GM23338 (cell line): ENCODE data around the gene PTPRR. TPM values are rescaled to one million over a fixed set of nuclear protein-coding genes. Genes with fewer than 3 reads are reported as not detected.
A peak's percentile ranks its signal among the peaks of the same experiment; 100 is the strongest.

Experiments used
- ATAC-seq: fragments of 200-7000 bp; cut with Tn5 transposase; 3 replicates; pipeline ENCODE4 v1.9.1; 2020
- DNase-seq: peaks from one replicate; pipeline ENCODE4 v3.0.0-alpha.2; 2015; ENCODE audit warnings: low spot score
- H2AFZ ChIP-seq: fragments of 200-600 bp; sonication (generic); 2 replicates; pipeline ENCODE4 v1.8.0; 2016; ENCODE audit warnings: antibody characterized with exemption, mild to moderate bottlenecking, moderate library complexity
- H3F3A ChIP-seq: fragments of 200-600 bp; sonication (generic); replicated peaks from 2 replicates; pipeline ENCODE4 v1.8.0; 2017; ENCODE audit warnings: antibody characterized with exemption, mixed run types, low read depth
- H3K27ac ChIP-seq: fragments of 200-600 bp; sonication (generic); 2 replicates; pipeline ENCODE4 v1.6.1; 2016; ENCODE audit warnings: low read depth
- H3K27me3 ChIP-seq: fragments of 200-600 bp; sonication (generic); 2 replicates; pipeline ENCODE4 v1.8.0; 2016; ENCODE audit warnings: mild to moderate bottlenecking, mixed run types, moderate library complexity; ENCODE audit not compliant: insufficient read depth
- H3K36me3 ChIP-seq: fragments of 200-600 bp; sonication (generic); 2 replicates; pipeline ENCODE4 v1.8.0; 2016; ENCODE audit warnings: mild to moderate bottlenecking; ENCODE audit not compliant: insufficient read depth
- H3K4me1 ChIP-seq: fragments of 200-600 bp; sonication (generic); 2 replicates; pipeline ENCODE4 v1.8.0; 2016; ENCODE audit warnings: mild to moderate bottlenecking, moderate library complexity; ENCODE audit not compliant: insufficient read depth
- H3K4me2 ChIP-seq: fragments of 200-600 bp; sonication (generic); 2 replicates; pipeline ENCODE4 v1.7.1; 2017; ENCODE audit warnings: mixed run types
- H3K4me3 ChIP-seq: fragments of 200-600 bp; sonication (generic); 2 replicates; pipeline ENCODE4 v1.6.1; 2016; ENCODE audit warnings: mixed run types
- H3K79me2 ChIP-seq: fragments of 200-600 bp; sonication (generic); replicated peaks from 2 replicates; pipeline ENCODE4 v1.8.0; 2017; ENCODE audit warnings: mild to moderate bottlenecking; ENCODE audit not compliant: insufficient read depth
- H3K9me2 ChIP-seq: fragments of 200-600 bp; sonication (generic); 2 replicates; pipeline ENCODE4 v1.8.0; 2017; ENCODE audit not compliant: insufficient read depth
- H4K20me1 ChIP-seq: fragments of 200-600 bp; sonication (generic); replicated peaks from 2 replicates; pipeline ENCODE4 v1.8.0; 2017; ENCODE audit warnings: mild to moderate bottlenecking; ENCODE audit not compliant: insufficient read depth
- H3K27ac Mint-ChIP-seq: 2 replicates; pipeline ENCODE4 v1.8.0; 2020; ENCODE audit warnings: inconsistent platforms, mild to moderate bottlenecking, moderate library complexity, mixed read lengths
- H3K27me3 Mint-ChIP-seq: 3 replicates; pipeline ENCODE4 v1.8.0; 2022; ENCODE audit warnings: low read depth, mild to moderate bottlenecking, moderate library complexity, mixed read lengths, inconsistent platforms; ENCODE audit not compliant: insufficient read depth, poor library complexity
- H3K36me3 Mint-ChIP-seq: 3 replicates; pipeline ENCODE4 v1.8.0; 2021; ENCODE audit warnings: low read depth, mild to moderate bottlenecking, inconsistent platforms, moderate library complexity, mixed read lengths
- H3K4me1 Mint-ChIP-seq: 3 replicates; pipeline ENCODE4 v1.8.0; 2020; ENCODE audit warnings: mild to moderate bottlenecking, inconsistent platforms, mixed read lengths
- H3K4me3 Mint-ChIP-seq: 3 replicates; pipeline ENCODE4 v1.8.0; 2021; ENCODE audit warnings: moderate library complexity, mild to moderate bottlenecking, inconsistent platforms, mixed read lengths
- H3K9me3 Mint-ChIP-seq: 3 replicates; pipeline ENCODE4 v1.8.0; 2020; ENCODE audit warnings: moderate library complexity, mild to moderate bottlenecking, inconsistent platforms, mixed read lengths
- CREB1 ChIP-seq: fragments of 250-450 bp; sonication (Bioruptor Pico); IDR thresholded peaks from 2 replicates; pipeline ENCODE4 v1.5.0; 2020; ENCODE audit warnings: low read depth, mild to moderate bottlenecking, moderate library complexity
- EZH2 ChIP-seq: fragments of 200-600 bp; sonication (generic); IDR thresholded peaks from one replicate; pipeline ENCODE4 v1.8.0; 2017; ENCODE audit warnings: antibody characterized with exemption, mild to moderate bottlenecking, low read depth; ENCODE audit not compliant: unreplicated experiment
- JUNB ChIP-seq: IDR thresholded peaks from one replicate; pipeline ENCODE4 v1.6.1; 2016; ENCODE audit warnings: antibody characterized with exemption; ENCODE audit not compliant: unreplicated experiment
- NANOG ChIP-seq: IDR thresholded peaks from 2 replicates; pipeline ENCODE4 v1.6.1; 2016; ENCODE audit warnings: antibody characterized with exemption, borderline replicate concordance
- POLR2AphosphoS5 ChIP-seq: IDR thresholded peaks from 2 replicates; pipeline ENCODE4 v1.6.1; 2016; ENCODE audit warnings: antibody characterized with exemption, low read depth
- REST ChIP-seq: IDR thresholded peaks from one replicate; pipeline ENCODE4 v1.6.1; 2018; ENCODE audit warnings: antibody characterized with exemption; ENCODE audit not compliant: unreplicated experiment
- ZNF114 ChIP-seq: fragments of 250-450 bp; sonication (Bioruptor Pico); IDR thresholded peaks from 2 replicates; pipeline ENCODE4 v1.5.0; 2020; ENCODE audit warnings: mild to moderate bottlenecking, moderate library complexity
- ZNF462 ChIP-seq: fragments of 250-450 bp; sonication (Bioruptor Pico); IDR thresholded peaks from 2 replicates; pipeline ENCODE4 v1.5.0; 2020; ENCODE audit warnings: mild to moderate bottlenecking, moderate library complexity
- polyA plus RNA-seq: library from polyadenylated mRNA; unstranded; fragments of >200 nt; fragmentation: Nextera tagmentation; extraction: Ambion mirVana; gene quantifications from 2 replicates; pipeline ENCODE4 v1.2.1, GENCODE V29; 2016
- total RNA-seq: library from RNA; depleted of rRNA; stranded (reverse); fragments of >200 nt; shearing (Covaris generic); gene quantifications from 2 replicates; pipeline ENCODE4 v1.2.3, GENCODE V29; 2014

PTPRR gene
- total and polyA plus RNA-seq, 2 experiments from 2014 or later, result 0.26 to 0.76 TPM

GRCh38 chr12:70948236-70948975, 27.9 kb upstream of the PTPRR start:
- Mint-ChIP-seq H3K4me1 (no peaks in the 10 kb centered on the region), H3K4me3 (no peak overlapping the region), H3K27me3 (no peaks in the 10 kb centered on the region), H3K36me3 (no peaks in the 10 kb centered on the region), H3K9me3 (no peaks in the 10 kb centered on the region), H3K27ac (no peak overlapping the region)
- Histone ChIP-seq H3K79me2 (no peaks in the 10 kb centered on the region), H3K4me3 (no peak overlapping the region), H3K4me2 (no peak overlapping the region), H3K4me1 (no peaks in the 10 kb centered on the region), H3K9me2 (no peaks in the 10 kb centered on the region), H3K27me3 (no peaks in the 10 kb centered on the region), H2AFZ (no peak overlapping the region), H3K27ac (no peak overlapping the region), H3K36me3 (no peaks in the 10 kb centered on the region), H3F3A (no peaks in the 10 kb centered on the region), H4K20me1 (no peaks in the 10 kb centered on the region)
- TF ChIP-seq JUNB (no peak), REST (no peak), CREB1 (CRISPR knock-in tag) (no peak), EZH2 (no peak), ZNF114 (CRISPR knock-in tag) (no peak), NANOG (no peak), POLR2AphosphoS5 (no peak), ZNF462 (CRISPR knock-in tag) (no peak)
- ATAC-seq (no peak), DNase-seq (peak; percentile 17)
